Measurements from ENCODE around the gene SBF2.

The SBF2 gene

DNA sequence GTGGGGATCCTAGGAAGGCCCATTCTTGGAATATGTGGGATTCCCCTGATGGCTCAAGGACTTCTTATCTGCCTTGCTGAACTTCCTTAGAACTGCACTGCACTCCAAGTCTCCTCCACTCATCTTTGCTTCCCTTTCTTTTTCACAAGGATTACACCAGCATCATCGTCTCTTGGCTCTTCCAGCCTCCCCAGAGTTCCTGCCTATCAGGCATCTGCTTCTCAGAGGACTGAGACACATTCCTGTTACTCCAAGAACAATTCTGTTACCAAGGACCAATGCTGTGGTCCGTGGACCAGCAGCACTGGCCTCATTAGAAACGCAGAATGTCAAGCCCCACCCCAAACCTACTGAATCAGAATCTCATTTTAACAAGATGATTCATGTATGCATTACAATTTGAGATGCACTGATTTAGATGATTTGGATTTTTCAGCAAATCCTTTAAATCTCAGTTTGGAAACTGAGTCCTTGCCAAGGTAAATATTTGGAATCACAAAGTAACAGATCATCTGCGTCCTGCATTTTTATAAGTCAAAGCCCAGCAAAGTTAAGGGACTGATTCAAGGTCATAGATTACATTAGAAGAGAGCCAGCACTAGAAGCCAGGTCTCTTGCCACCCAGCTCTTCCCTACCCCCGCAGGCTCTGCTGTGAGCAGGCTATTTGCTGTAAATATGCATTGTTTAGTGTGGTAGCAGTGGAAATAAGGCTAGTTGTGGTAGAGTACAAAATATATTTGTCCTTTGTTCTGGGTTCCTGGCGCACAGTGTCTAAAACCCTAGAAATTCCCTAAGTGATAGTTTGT is 519.2 kb downstream of the SBF2 start:
- DNase-seq (ENCODE audit: low read depth) = peak; percentile 98

- DNase-seq (ENCODE audit: low read depth) = no peak
Observed at GRCh38 chr11:9774109-9774508, 519.9 kb downstream of the SBF2 start.

GRCh38 chr11:9773524-9773923 is 520.5 kb downstream of the SBF2 start:
- no peak for DNase-seq (ENCODE audit: low read depth)

GRCh38 chr11:9772218-9772617 is 521.8 kb downstream of the SBF2 start:
- no peak for DNase-seq (ENCODE audit: low read depth)

GRCh38 chr11:9771071-9771511 is 522.9 kb downstream of the SBF2 start:
- peak; percentile 20 for DNase-seq (ENCODE audit: low read depth)

- no peak for DNase-seq (ENCODE audit: low read depth)
Observed at GRCh38 chr11:9769621-9770020, 524.4 kb downstream of the SBF2 start.

DNA sequence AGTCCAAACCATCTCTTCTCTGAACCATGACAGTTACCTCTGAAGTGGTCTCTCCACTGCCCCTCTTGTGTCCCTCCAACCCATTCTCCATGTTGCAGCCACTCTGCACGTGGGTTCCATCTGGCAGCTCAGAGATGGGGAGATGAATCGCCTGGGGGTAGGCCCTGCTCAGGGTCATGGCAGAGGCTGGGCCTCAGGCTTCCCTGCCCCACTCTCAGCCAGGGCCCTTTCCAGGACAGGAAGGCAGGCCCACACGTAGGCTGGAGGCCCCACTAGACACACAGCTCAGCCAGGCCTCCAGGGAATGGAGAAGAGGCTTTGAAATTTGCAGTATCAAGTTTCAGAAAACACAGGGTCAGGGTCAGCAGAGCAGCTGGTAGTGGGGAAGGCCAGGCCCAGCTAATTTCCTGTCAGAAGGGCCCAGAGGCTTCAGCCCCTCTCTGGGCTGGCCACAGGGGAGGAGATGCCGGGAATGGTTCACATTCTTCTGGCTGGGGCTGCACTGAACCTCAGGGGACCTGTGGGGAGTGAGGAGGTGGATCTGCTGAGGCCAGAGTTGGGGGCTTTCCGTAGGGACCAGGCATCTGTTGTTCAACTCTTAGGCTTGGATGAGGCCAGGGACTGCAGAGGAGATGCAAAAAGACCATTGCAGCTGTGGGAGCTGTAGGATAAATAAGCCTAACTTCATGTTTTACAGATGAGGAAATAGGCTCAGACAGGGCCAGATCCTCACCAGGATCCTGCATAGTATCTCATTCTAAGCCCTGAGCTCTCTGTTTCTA is 528.5 kb downstream of the SBF2 start:
- DNase-seq (ENCODE audit: low read depth) = peak; percentile 93

DNA sequence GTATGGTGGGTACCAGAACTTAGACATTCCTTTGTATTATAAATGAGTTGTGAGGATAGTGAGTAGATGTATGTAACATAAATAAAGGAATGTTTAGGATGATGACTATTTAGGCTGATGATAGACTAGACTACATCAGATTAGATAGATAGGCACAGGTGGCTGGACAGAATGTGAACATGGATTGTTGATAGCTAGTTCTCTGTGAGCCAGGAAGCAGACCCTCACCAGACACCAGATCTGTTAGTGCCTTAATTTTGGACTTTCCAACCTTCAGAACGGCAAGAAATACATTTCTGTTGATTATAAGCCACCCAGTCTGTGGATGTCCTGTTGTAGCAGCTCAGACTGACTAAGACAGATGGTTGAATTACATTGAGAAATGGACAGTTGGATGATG is 530.7 kb downstream of the SBF2 start:
- DNase-seq (ENCODE audit: low read depth) = no peak

- no peak for DNase-seq (ENCODE audit: low read depth)
Observed at GRCh38 chr11:9762531-9762930, 531.5 kb downstream of the SBF2 start.

DNA sequence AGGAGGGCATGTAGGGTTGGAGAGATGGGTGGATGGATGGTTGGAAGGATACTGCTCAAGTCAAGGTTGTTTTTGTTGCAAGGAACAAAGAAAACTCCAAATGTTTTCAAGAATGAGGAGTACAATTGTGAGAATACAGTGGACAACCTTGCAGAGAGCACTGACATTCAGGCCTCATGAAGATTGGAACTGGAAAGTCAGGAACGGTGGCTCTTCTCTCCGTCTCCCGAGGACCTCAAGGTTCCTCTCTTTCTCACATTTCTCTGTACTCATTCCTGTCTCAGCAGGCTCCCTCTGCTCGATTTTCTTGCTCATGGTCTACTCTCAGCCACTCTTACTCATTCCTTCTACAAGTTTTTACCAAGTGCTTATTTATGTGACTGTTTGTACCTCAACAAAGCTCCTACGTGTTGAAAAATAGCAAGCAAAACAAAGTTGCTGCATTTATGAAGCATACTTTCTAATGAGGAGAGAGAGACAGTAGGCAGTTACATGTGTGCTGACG is 532.5 kb downstream of the SBF2 start:
- no peak for DNase-seq (ENCODE audit: low read depth)

DNA sequence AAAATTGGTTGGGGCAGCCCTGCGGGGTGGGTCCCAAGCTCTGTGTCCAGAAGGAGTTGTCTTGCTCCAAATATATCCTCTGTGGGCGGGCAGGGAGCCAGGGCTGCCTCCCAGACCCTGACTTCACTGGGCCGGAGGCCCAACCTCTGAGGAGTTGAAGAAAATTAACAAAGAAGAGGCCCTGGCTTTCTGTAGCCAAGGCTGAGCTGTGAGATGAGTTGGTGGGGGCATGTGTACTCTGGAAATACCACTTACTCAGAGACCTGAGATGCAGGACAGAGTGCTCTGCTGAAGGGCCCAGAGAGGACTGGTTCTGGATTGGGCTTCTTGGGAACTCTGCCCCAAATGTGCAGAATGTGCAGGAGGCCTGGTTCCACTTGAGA is 533.8 kb downstream of the SBF2 start:
- peak; percentile 94 for DNase-seq (ENCODE audit: low read depth)

GRCh38 chr11:9759519-9760192 is 534.4 kb downstream of the SBF2 start:
- peak; percentile 100 for DNase-seq (ENCODE audit: low read depth)

DNA sequence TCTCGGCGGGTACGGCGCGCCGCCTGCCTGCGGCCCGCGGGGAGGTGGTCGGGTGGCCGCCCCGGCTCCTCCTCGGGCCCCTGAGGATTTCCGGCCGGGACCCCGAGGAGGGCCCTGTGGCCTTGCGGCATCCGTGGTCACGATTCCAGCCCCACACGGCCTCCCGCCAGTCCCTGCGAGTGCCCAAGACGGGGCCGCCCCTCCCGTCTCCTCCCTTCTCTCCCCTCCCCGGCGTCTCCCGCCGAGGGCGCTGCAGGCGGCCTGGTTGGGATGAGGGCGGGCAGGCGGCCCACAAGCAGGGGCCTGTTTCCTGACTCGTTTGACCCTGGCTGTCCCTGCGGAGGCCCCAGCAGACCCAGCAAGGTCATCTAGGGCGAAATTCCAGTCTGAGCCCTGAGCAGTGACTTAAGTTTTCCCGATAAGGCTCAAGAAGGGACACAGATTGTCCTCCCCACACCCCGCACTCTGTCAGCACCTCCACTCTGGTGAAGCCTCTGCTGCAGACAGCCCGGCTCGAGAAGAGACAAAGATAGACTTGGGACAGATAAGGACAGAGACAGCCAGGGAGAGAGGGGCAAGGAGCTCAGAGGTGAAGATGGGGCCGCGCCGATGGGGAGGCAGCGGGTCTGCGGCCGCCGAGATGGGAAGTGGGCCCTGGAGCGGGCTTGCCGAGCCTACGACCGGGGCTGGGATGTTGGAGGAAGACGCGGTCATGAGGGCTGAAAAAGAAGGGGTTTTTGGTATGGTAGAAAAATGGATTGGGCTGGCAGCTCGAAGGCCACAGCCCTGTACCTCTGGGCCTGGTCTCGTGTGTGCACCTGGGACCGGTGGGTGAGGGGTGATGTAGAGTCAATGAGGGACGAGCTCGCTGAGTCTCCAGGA is 535.1 kb downstream of the SBF2 start:
- peak; percentile 84 for DNase-seq (ENCODE audit: low read depth)

DNA sequence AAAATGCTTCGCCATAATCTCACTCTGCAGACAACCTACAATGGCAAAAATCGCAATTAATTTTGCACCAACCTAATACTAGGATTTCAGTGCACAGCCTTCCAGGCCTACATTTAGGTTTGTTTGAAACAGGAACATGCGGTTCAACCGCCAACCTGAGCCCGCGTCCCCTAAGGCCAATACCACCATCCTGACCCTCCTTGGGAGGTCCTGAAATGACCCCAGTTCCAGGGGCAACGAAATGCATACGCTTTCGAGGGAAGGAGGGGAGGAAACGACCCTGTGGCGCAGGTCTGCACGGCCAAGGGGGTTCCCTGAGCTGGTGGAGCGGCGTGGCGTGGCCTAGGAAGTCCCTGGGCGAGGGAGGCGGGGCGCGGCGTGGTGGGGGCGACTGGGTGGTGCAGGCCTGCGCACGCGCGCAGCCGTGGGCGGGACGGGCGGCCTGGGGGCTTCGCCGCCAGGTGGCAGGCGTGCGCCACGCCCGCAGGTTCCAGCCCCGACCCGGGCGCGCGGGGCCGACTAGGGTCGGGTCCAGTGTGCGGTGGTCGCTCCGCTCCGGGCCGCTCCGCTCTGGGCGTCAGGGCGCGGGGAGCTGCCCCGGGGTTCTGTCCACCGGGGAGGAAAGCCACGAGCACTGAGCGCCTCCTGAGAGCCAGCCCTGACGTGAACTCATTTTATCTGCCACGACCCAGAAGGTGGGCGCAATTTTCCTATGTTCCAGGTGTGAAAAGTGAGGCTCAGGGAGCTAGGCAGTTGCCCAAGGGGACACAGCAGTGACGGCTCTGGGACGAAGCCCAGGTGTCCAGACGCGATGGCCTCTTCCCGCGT is 536.0 kb downstream of the SBF2 start:
- DNase-seq (ENCODE audit: low read depth) = peak; percentile 75

DNA sequence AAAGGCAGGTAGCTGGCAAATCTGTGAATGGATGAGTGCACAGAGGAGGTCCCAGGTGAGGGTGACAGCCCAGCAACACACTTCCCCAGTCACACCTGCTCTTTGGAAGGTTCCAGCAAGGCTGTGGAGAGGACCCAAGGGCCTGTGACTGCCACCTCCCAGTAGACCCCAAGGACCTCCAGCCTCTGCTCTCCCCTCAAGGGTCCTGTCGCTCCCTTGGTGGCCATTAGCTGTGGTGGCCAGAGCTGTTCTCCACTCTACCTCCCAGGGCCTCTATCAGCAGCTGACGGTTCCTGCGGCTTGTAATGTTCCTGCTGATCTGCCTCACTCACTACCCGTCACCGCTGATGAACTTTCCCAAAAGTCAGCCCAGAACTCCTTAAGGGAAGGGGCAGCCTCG is 537.1 kb downstream of the SBF2 start:
- no peak for DNase-seq (ENCODE audit: low read depth)

- DNase-seq (ENCODE audit: low read depth) = no peak
Observed at GRCh38 chr11:9756461-9756860, 537.6 kb downstream of the SBF2 start.

DNA sequence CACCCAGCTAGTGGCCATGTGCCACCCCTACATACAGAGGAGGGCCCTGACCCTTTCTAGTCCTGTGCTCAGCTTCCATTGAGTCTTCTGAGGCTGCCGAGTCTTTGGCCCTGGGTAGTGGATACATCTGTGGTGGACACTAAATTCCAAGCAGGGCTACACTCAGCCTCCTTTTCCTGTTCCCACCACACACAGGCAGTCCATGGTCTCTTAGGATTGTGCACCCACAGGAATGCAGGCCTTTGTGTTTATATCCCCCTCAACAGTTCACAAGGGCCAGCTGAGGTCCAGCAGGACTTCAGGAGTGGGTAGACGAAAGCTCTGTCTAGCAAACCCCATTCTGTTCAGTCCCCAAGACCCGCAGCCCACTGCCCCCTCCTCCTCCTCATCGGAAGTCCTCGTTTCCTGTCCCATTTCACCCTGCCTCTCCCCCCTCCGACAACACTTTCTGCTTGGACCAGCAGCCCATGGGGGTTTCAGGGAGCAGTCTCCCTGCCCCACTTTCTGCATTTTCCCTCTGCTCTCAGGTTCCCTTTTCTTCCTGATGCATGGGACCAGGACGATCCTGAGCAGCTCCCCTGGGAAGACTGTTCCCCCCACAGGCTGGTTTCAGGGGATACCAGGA is 538.3 kb downstream of the SBF2 start:
- DNase-seq (ENCODE audit: low read depth) = peak; percentile 97

DNA sequence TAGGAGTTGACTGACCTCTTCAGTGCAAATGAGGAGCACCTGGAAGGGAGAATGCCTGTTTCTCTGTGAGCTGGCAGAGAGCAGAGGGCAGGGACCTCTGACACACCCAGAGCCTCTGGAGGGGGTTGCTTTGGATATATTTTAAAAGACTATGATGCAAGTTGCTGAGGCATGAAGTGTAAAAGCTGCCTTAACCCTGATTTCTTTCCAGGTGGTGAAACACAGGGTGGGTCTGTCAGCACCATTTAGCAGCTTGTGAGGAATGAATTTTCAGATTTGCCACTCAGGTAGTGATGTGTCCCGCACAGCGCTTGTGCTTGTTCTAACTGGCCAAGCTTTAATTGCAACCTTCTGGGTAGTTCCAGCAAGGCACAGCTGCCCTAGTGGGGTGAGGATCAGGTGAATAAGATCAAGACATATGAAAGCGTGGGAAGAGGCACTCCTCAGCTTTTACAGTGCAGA is 540.0 kb downstream of the SBF2 start:
- DNase-seq (ENCODE audit: low read depth) = no peak

- peak; percentile 85 for DNase-seq (ENCODE audit: low read depth)
Observed at GRCh38 chr11:9753021-9753420, 541.0 kb downstream of the SBF2 start.

DNA sequence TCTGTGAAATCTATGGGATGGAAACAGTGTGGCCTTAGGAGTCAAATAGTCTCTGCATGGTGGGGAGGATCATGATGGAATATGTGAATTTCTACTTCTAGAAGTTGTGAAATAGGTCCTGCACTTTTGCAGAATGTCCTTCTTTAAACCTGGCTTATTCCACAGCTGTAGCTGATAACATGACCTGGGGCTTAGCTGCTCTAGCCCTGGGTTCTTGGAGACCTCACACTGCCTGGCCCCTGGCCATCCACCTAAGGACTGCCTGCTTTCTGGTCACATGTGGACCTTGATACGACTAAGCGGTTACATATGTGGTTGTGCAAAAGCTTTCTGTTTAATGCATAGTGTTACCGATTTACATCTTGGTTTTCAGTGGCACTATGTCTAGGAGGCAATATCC is 541.9 kb downstream of the SBF2 start:
- DNase-seq (ENCODE audit: low read depth) = peak; percentile 43
